Natural killer cell (primary cell): ENCODE results near the gene TMEM17. TPM values are rescaled to one million over a fixed set of nuclear protein-coding genes. Genes with fewer than 3 reads are reported as not detected.

ENCODE experiments used
- ATAC-seq, 3 donors: fragments of 150-1000 bp in 2 of 3; fragments of 200-7000 bp in 1 of 3; cut with Tn5 transposase; 1 replicate in 1 of 3; 2 replicates in 2 of 3; pipeline ENCODE4 v1.10.0; 2021; ENCODE audit warnings: mild to moderate bottlenecking in 2 of 3, moderate library complexity in 2 of 3
- DNase-seq, 2 donors: peaks; one replicate each; pipeline versions ENCODE4 v3.0.0 to v3.0.0-alpha.2; 2013 to 2021; ENCODE audit warnings: mixed read lengths in 1 of 2
- H3K27ac ChIP-seq: one replicate; pipeline ENCODE4 v1.5.1; 2013; ENCODE audit warnings: mild to moderate bottlenecking, low read length
- H3K27me3 ChIP-seq: one replicate; pipeline ENCODE4 v1.6.1; 2013; ENCODE audit warnings: low read length; ENCODE audit not compliant: control insufficient read depth, insufficient read depth
- H3K36me3 ChIP-seq: one replicate; pipeline ENCODE4 v1.6.1; 2013; ENCODE audit warnings: low read length; ENCODE audit not compliant: control insufficient read depth, insufficient read depth
- H3K4me1 ChIP-seq: one replicate; pipeline ENCODE4 v1.6.1; 2013; ENCODE audit warnings: low read length; ENCODE audit not compliant: control insufficient read depth, insufficient read depth
- H3K4me3 ChIP-seq: one replicate; pipeline ENCODE4 v1.5.1; 2013; ENCODE audit warnings: low read length
- H3K9me3 ChIP-seq: one replicate; pipeline ENCODE4 v1.6.1; 2013; ENCODE audit warnings: low read length; ENCODE audit not compliant: control insufficient read depth, insufficient read depth
- H3K27ac Mint-ChIP-seq, 2 donors: one replicate each; pipeline ENCODE4 v1.8.0; 2022; ENCODE audit warnings: mild to moderate bottlenecking in 2 of 2, mixed read lengths in 2 of 2, moderate library complexity in 1 of 2
- H3K27me3 Mint-ChIP-seq, 2 donors: one replicate each; pipeline ENCODE4 v1.8.0; 2022; ENCODE audit warnings: low read depth in 2 of 2, mixed read lengths in 2 of 2
- H3K36me3 Mint-ChIP-seq: one replicate; pipeline ENCODE4 v1.8.0; 2022; ENCODE audit warnings: mixed read lengths
- H3K4me1 Mint-ChIP-seq, 2 donors: one replicate each; pipeline ENCODE4 v1.8.0; 2022; ENCODE audit warnings: mixed read lengths in 2 of 2
- H3K4me3 Mint-ChIP-seq: one replicate; pipeline ENCODE4 v1.8.0; 2022; ENCODE audit warnings: mild to moderate bottlenecking, moderate library complexity, mixed read lengths
- H3K9me3 Mint-ChIP-seq, 2 donors: one replicate each; pipeline ENCODE4 v1.8.0; 2022; ENCODE audit warnings: mixed read lengths in 2 of 2
- WGBS: methylation state at CpG from one replicate; pipeline ENCODE4 v1.1.7; 2013; ENCODE audit warnings: missing lambda C conversion rate; ENCODE audit not compliant: insufficient coverage; 5-methylcytosine and 5-hydroxymethylcytosine counted together
- intact Hi-C: fragments of 100-400 bp; cut with micrococcal nuclease; formaldehyde crosslinking; loops from one replicate; pipeline ENCODE4 v1.14.2; 2022
- total RNA-seq, 4 donors: library from RNA; stranded (reverse); fragments of 120-200 nt in 1 of 4; gene quantifications; one replicate each; pipeline versions ENCODE4 v1.2.3 to v1.2.4, GENCODE V29; 2013 to 2022
- TF ChIP-seq, protein P1 (sequence below): fragments of 200-600 bp; IDR thresholded peaks from one replicate; pipeline ENCODE4 v1.8.0; 2022; ENCODE audit warnings: antibody characterized with exemption

TMEM17 gene, protein sequence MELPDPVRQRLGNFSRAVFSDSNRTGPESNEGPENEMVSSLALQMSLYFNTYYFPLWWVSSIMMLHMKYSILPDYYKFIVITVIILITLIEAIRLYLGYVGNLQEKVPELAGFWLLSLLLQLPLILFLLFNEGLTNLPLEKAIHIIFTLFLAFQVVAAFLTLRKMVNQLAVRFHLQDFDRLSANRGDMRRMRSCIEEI
- total RNA-seq, result under 1 TPM in 1 of 3 donors, not detected in 2; 0.18 TPM
- total RNA-seq (2013), result 0.36 TPM

DNA sequence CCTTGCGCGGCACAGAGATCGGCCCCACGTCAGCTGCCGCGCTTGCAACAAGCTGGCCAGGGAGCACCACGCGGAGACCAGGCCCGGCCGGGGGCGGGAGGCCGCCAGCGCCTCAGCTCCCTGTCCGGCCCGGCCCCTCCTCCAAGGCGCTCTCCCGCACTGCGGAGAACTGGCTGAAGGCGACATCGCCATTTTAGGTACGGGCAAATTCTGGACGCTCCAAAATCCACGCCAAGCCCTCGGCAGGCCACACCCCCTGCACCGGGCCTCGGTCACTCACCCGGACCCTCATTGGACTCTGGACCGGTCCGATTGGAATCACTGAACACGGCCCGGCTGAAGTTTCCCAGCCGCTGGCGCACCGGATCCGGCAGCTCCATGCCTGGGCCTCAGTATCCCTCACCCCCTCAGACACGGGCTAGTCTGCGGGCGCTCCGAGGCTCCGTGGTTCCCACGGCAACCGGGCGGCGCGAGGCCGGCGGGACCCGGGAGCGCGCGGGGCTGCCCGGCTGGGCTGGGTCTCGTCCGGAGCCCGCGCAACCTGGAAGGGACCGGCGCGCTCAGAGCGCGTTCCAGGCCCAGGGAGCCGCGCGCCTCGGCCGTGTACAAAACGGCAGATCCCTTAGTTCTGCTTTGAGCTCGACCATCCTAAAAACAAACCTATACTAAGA lies at the start of gene TMEM17:
Gene TMEM17 (minus strand): TSS at position 446 of the 671 bp plus-strand sequence. CDS start 66 bp downstream, at position 380.
- Histone ChIP-seq H3K27me3 (no peaks in the 10 kb centered on the region), H3K4me1 (peaks cover 2% of the 10 kb centered on the region), H3K4me3 (peak within 1 kb of the TSS; percentile 60), H3K9me3 (no peaks in the 10 kb centered on the region), H3K36me3 (no peaks in the 10 kb centered on the region), H3K27ac (no peak within 1 kb of the TSS)
- H3K36me3 Mint-ChIP-seq, result no peaks in the 10 kb centered on the region
- peaks cover 6 to 8% of the 10 kb centered on the region in 2 donors for H3K4me1 Mint-ChIP-seq
- WGBS, result under 1% methylated on average over 68 of the region's 68 CpGs
- ATAC-seq (peak; percentile 46 to 82 (median 57)), DNase-seq (peak in 1 of 2 donors; percentile 5)
- peaks cover 3 to 11% of the 10 kb centered on the region in 2 donors for H3K27me3 Mint-ChIP-seq
- intact Hi-C loops, result no loop called here
- H3K27ac Mint-ChIP-seq, result no peak within 1 kb of the TSS
- peak within 1 kb of the TSS; percentile 90 for H3K4me3 Mint-ChIP-seq
- TF ChIP-seq, protein P1, sequence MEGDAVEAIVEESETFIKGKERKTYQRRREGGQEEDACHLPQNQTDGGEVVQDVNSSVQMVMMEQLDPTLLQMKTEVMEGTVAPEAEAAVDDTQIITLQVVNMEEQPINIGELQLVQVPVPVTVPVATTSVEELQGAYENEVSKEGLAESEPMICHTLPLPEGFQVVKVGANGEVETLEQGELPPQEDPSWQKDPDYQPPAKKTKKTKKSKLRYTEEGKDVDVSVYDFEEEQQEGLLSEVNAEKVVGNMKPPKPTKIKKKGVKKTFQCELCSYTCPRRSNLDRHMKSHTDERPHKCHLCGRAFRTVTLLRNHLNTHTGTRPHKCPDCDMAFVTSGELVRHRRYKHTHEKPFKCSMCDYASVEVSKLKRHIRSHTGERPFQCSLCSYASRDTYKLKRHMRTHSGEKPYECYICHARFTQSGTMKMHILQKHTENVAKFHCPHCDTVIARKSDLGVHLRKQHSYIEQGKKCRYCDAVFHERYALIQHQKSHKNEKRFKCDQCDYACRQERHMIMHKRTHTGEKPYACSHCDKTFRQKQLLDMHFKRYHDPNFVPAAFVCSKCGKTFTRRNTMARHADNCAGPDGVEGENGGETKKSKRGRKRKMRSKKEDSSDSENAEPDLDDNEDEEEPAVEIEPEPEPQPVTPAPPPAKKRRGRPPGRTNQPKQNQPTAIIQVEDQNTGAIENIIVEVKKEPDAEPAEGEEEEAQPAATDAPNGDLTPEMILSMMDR, result no peak
- no peaks in the 10 kb centered on the region for H3K9me3 Mint-ChIP-seq

DNA sequence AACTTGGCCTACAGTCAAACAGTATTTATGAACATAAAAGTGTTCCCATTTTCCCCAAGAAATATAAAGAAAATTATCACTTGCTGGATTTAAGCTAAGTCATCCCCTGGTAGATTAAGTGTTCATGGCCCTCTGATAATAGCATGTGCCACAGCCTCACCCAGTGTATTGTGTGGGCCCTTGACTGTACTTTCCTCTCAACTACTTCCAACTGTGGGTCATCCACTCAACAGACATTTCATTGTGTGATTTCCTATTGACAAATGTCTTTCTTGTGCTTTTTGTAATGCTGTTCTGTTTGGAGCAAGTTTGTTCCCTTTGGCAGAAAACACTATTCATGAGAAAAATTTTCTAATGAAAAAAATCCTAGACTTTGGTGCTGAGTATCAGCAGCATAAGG lies 48.4 kb upstream of the TMEM17 start:
- intact Hi-C loops, result no loop called here
- no peaks in the 10 kb centered on the region for H3K36me3 Mint-ChIP-seq
- Histone ChIP-seq H3K4me3 (no peak overlapping the region), H3K27me3 (no peaks in the 10 kb centered on the region), H3K4me1 (no peaks in the 10 kb centered on the region), H3K27ac (no peak overlapping the region), H3K36me3 (no peaks in the 10 kb centered on the region), H3K9me3 (no peaks in the 10 kb centered on the region)
- ATAC-seq, result no peak
- H3K4me1 Mint-ChIP-seq, result no peaks in the 10 kb centered on the region
- no peak for DNase-seq
- H3K27me3 Mint-ChIP-seq, result peaks cover 10 to 17% of the 10 kb centered on the region in 2 donors
- no peak overlapping the region for H3K4me3 Mint-ChIP-seq
- peaks cover 3 to 6% of the 10 kb centered on the region in 2 donors for H3K9me3 Mint-ChIP-seq
- no peak overlapping the region for H3K27ac Mint-ChIP-seq
- TF ChIP-seq, protein P1, result no peak

DNA sequence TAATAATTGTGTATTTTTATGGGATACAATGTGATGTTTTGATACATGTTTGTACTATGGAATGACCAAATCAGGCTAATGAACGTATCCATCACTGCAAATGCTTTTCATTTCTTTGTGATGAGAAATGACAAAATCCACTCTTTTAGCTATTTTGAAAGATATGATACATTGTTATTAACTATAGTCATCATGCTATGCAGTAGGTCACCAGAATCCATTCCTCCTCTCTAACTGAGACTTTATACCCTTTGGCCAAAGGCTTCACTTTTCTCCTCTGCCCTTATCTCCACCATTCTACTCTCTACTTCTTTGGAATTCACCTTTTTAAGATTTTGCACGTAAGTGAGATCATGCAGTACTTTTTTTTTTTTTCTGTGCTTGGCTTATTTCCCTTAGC lies 44.5 kb upstream of the TMEM17 start:
- Mint-ChIP-seq H3K4me3 (no peak overlapping the region), H3K9me3 (no peaks in the 10 kb centered on the region), H3K27ac (no peak overlapping the region), H3K27me3 (peaks cover 7 to 10% of the 10 kb centered on the region in 2 donors), H3K36me3 (no peaks in the 10 kb centered on the region), H3K4me1 (no peaks in the 10 kb centered on the region)
- Histone ChIP-seq H3K36me3 (no peaks in the 10 kb centered on the region), H3K27ac (no peak overlapping the region), H3K4me1 (no peaks in the 10 kb centered on the region), H3K4me3 (no peak overlapping the region), H3K27me3 (no peaks in the 10 kb centered on the region), H3K9me3 (no peaks in the 10 kb centered on the region)
- ATAC-seq (no peak), DNase-seq (no peak)
- WGBS, result 100% methylated on average over 1 of the region's 2 CpGs
- TF ChIP-seq, protein P1, result no peak
- intact Hi-C loops, result no loop called here
